ENCODE data around the gene ZC3H15.

ZC3H15 gene

GRCh38 chr2:186530314-186530713 is 44.3 kb downstream of the ZC3H15 start:
- Histone ChIP-seq H2BK5ac (ENCODE audit: low read length) (no peak overlapping the region), H2AFZ (ENCODE audit: low read length) (no peak overlapping the region), H2BK12ac (ENCODE audit: low read length) (no peak overlapping the region), H3K4ac (ENCODE audit: low read length) (no peak overlapping the region), H3K4me1 (ENCODE audit: control insufficient read depth in 2 of 2, insufficient read depth in 1 of 2, low read depth in 1 of 2, low read length in 2 of 2) (peaks cover 0 to 5% of the 10 kb centered on the region in 2 donors), H2AK5ac (ENCODE audit: low read depth, low read length) (no peak overlapping the region), H3K36me3 (replicated peaks in 1 of 2; ENCODE audit: control insufficient read depth in 2 of 2, insufficient read depth in 2 of 2, low read length in 2 of 2) (no peaks in the 10 kb centered on the region), H4K8ac (ENCODE audit: low read depth, low read length) (no peak overlapping the region), H3K79me1 (ENCODE audit: low read depth, low read length) (no peaks in the 10 kb centered on the region), H3K9me3 (replicated peaks in 1 of 2; ENCODE audit: control insufficient read depth in 2 of 2, insufficient read depth in 1 of 2, low read depth in 1 of 2, low read length in 2 of 2) (peaks cover 0 to 12% of the 10 kb centered on the region in 2 donors), H2BK15ac (ENCODE audit: low read length) (no peak overlapping the region), H3K27ac (replicated peaks; ENCODE audit: low read length) (no peak overlapping the region), H3K18ac (ENCODE audit: low read length) (no peak overlapping the region), H3K23ac (ENCODE audit: low read depth, low read length, poor library complexity) (no peak overlapping the region), H3K4me3 (ENCODE audit: low read length in 2 of 2) (no peak overlapping the region), H3K4me2 (ENCODE audit: insufficient read depth, low read length, poor library complexity, severe bottlenecking) (no peak overlapping the region), H3K9ac (ENCODE audit: low read depth, low read length, poor library complexity) (no peak overlapping the region), H2BK120ac (ENCODE audit: low read depth, low read length) (no peak overlapping the region), H4K91ac (ENCODE audit: low read depth, low read length, poor library complexity) (no peak overlapping the region), H3K14ac (ENCODE audit: low read length) (no peak overlapping the region), H3K27me3 (ENCODE audit: control insufficient read depth in 3 of 3, insufficient read depth in 3 of 3, low read depth in 1 of 3, low read length in 3 of 3) (no peaks in the 10 kb centered on the region)
- no CpG with 5 or more reads among the region's 3 CpGs for WGBS, 2 donors (ENCODE audit: extremely low coverage in 2 of 2, insufficient read length in 2 of 2, insufficient replicate concordance in 1 of 2)
- no peak for DNase-seq (ENCODE audit: low spot score)

GRCh38 chr2:186531257-186531775 is 45.3 kb downstream of the ZC3H15 start:
- no peak overlapping the region for H2BK120ac ChIP-seq (ENCODE audit: low read depth, low read length)
- H3K4me1 ChIP-seq (ENCODE audit: control insufficient read depth in 2 of 2, insufficient read depth in 1 of 2, low read depth in 1 of 2, low read length in 2 of 2) = peaks cover 0 to 5% of the 10 kb centered on the region in 2 donors
- H3K4me2 ChIP-seq (ENCODE audit: insufficient read depth, low read length, poor library complexity, severe bottlenecking) = no peak overlapping the region
- no peak overlapping the region for H2BK15ac ChIP-seq (ENCODE audit: low read length)
- no peak for DNase-seq (ENCODE audit: low spot score)
- no peak overlapping the region for H2BK5ac ChIP-seq (ENCODE audit: low read length)
- no peak overlapping the region for H2AFZ ChIP-seq (ENCODE audit: low read length)
- H3K18ac ChIP-seq (ENCODE audit: low read length) = no peak overlapping the region
- H2BK12ac ChIP-seq (ENCODE audit: low read length) = no peak overlapping the region
- peaks cover 0 to 12% of the 10 kb centered on the region in 2 donors for H3K9me3 ChIP-seq (replicated peaks in 1 of 2; ENCODE audit: control insufficient read depth in 2 of 2, insufficient read depth in 1 of 2, low read depth in 1 of 2, low read length in 2 of 2)
- H3K4ac ChIP-seq (ENCODE audit: low read length) = no peak overlapping the region
- H3K4me3 ChIP-seq (ENCODE audit: low read length in 2 of 2) = no peak overlapping the region
- no peak overlapping the region for H4K91ac ChIP-seq (ENCODE audit: low read depth, low read length, poor library complexity)
- no peak overlapping the region for H3K27ac ChIP-seq (replicated peaks; ENCODE audit: low read length)
- no peaks in the 10 kb centered on the region for H3K79me1 ChIP-seq (ENCODE audit: low read depth, low read length)
- H4K8ac ChIP-seq (ENCODE audit: low read depth, low read length) = no peak overlapping the region
- H3K36me3 ChIP-seq (replicated peaks in 1 of 2; ENCODE audit: control insufficient read depth in 2 of 2, insufficient read depth in 2 of 2, low read length in 2 of 2) = no peaks in the 10 kb centered on the region
- no peaks in the 10 kb centered on the region for H3K27me3 ChIP-seq (ENCODE audit: control insufficient read depth in 3 of 3, insufficient read depth in 3 of 3, low read depth in 1 of 3, low read length in 3 of 3)
- no peak overlapping the region for H2AK5ac ChIP-seq (ENCODE audit: low read depth, low read length)
- H3K14ac ChIP-seq (ENCODE audit: low read length) = no peak overlapping the region
- H3K9ac ChIP-seq (ENCODE audit: low read depth, low read length, poor library complexity) = no peak overlapping the region
- no peak overlapping the region for H3K23ac ChIP-seq (ENCODE audit: low read depth, low read length, poor library complexity)

GRCh38 chr2:186532891-186533290 is 46.8 kb downstream of the ZC3H15 start:
- H3K4ac ChIP-seq (ENCODE audit: low read length) = no peak overlapping the region
- no peak overlapping the region for H2BK5ac ChIP-seq (ENCODE audit: low read length)
- H2AK5ac ChIP-seq (ENCODE audit: low read depth, low read length) = no peak overlapping the region
- H3K79me1 ChIP-seq (ENCODE audit: low read depth, low read length) = no peaks in the 10 kb centered on the region
- H2BK120ac ChIP-seq (ENCODE audit: low read depth, low read length) = no peak overlapping the region
- no peak overlapping the region for H2BK15ac ChIP-seq (ENCODE audit: low read length)
- no peaks in the 10 kb centered on the region for H3K27me3 ChIP-seq (ENCODE audit: control insufficient read depth in 3 of 3, insufficient read depth in 3 of 3, low read depth in 1 of 3, low read length in 3 of 3)
- no peak overlapping the region for H3K23ac ChIP-seq (ENCODE audit: low read depth, low read length, poor library complexity)
- no peak overlapping the region for H2BK12ac ChIP-seq (ENCODE audit: low read length)
- H2AFZ ChIP-seq (ENCODE audit: low read length) = no peak overlapping the region
- no peak overlapping the region for H3K4me2 ChIP-seq (ENCODE audit: insufficient read depth, low read length, poor library complexity, severe bottlenecking)
- no peaks in the 10 kb centered on the region for H3K36me3 ChIP-seq (replicated peaks in 1 of 2; ENCODE audit: control insufficient read depth in 2 of 2, insufficient read depth in 2 of 2, low read length in 2 of 2)
- no CpG with 5 or more reads among the region's 1 CpG for WGBS, 2 donors (ENCODE audit: extremely low coverage in 2 of 2, insufficient read length in 2 of 2, insufficient replicate concordance in 1 of 2)
- peaks cover 0 to 5% of the 10 kb centered on the region in 2 donors for H3K4me1 ChIP-seq (ENCODE audit: control insufficient read depth in 2 of 2, insufficient read depth in 1 of 2, low read depth in 1 of 2, low read length in 2 of 2)
- DNase-seq (ENCODE audit: low spot score) = no peak
- H3K14ac ChIP-seq (ENCODE audit: low read length) = no peak overlapping the region
- H3K4me3 ChIP-seq (ENCODE audit: low read length in 2 of 2) = no peak overlapping the region
- H3K9ac ChIP-seq (ENCODE audit: low read depth, low read length, poor library complexity) = no peak overlapping the region
- H3K27ac ChIP-seq (replicated peaks; ENCODE audit: low read length) = no peak overlapping the region
- H3K18ac ChIP-seq (ENCODE audit: low read length) = no peak overlapping the region
- H4K8ac ChIP-seq (ENCODE audit: low read depth, low read length) = no peak overlapping the region
- peaks cover 0 to 5% of the 10 kb centered on the region in 2 donors for H3K9me3 ChIP-seq (replicated peaks in 1 of 2; ENCODE audit: control insufficient read depth in 2 of 2, insufficient read depth in 1 of 2, low read depth in 1 of 2, low read length in 2 of 2)
- H4K91ac ChIP-seq (ENCODE audit: low read depth, low read length, poor library complexity) = no peak overlapping the region

- H2BK5ac ChIP-seq (ENCODE audit: low read length) = no peak overlapping the region
- H2BK12ac ChIP-seq (ENCODE audit: low read length) = no peak overlapping the region
- no peak overlapping the region for H2BK15ac ChIP-seq (ENCODE audit: low read length)
- no peak overlapping the region for H2AK5ac ChIP-seq (ENCODE audit: low read depth, low read length)
- H3K4ac ChIP-seq (ENCODE audit: low read length) = no peak overlapping the region
- no peak overlapping the region for H3K18ac ChIP-seq (ENCODE audit: low read length)
- H3K23ac ChIP-seq (ENCODE audit: low read depth, low read length, poor library complexity) = no peak overlapping the region
- no peak overlapping the region for H4K91ac ChIP-seq (ENCODE audit: low read depth, low read length, poor library complexity)
- H3K36me3 ChIP-seq (replicated peaks in 1 of 2; ENCODE audit: control insufficient read depth in 2 of 2, insufficient read depth in 2 of 2, low read length in 2 of 2) = no peaks in the 10 kb centered on the region
- no peak overlapping the region for H3K14ac ChIP-seq (ENCODE audit: low read length)
- H2AFZ ChIP-seq (ENCODE audit: low read length) = no peak overlapping the region
- H3K4me3 ChIP-seq (ENCODE audit: low read length in 2 of 2) = no peak overlapping the region
- H3K9ac ChIP-seq (ENCODE audit: low read depth, low read length, poor library complexity) = no peak overlapping the region
- H3K4me1 ChIP-seq (ENCODE audit: control insufficient read depth in 2 of 2, insufficient read depth in 1 of 2, low read depth in 1 of 2, low read length in 2 of 2) = peaks cover 0 to 5% of the 10 kb centered on the region in 2 donors
- no peaks in the 10 kb centered on the region for H3K9me3 ChIP-seq (replicated peaks in 1 of 2; ENCODE audit: control insufficient read depth in 2 of 2, insufficient read depth in 1 of 2, low read depth in 1 of 2, low read length in 2 of 2)
- no peak overlapping the region for H3K27ac ChIP-seq (replicated peaks; ENCODE audit: low read length)
- DNase-seq (ENCODE audit: low spot score) = no peak
- no peak overlapping the region for H2BK120ac ChIP-seq (ENCODE audit: low read depth, low read length)
- H3K4me2 ChIP-seq (ENCODE audit: insufficient read depth, low read length, poor library complexity, severe bottlenecking) = no peak overlapping the region
- H3K79me1 ChIP-seq (ENCODE audit: low read depth, low read length) = no peaks in the 10 kb centered on the region
- H4K8ac ChIP-seq (ENCODE audit: low read depth, low read length) = no peak overlapping the region
- H3K27me3 ChIP-seq (ENCODE audit: control insufficient read depth in 3 of 3, insufficient read depth in 3 of 3, low read depth in 1 of 3, low read length in 3 of 3) = no peaks in the 10 kb centered on the region
Observed at GRCh38 chr2:186533717-186534116, 47.7 kb downstream of the ZC3H15 start.
